T-helper 1 cell (primary cell): Measurements from ENCODE around the gene GPR15.

ENCODE experiments used
- DNase-seq, 5 donors: peaks; one replicate each; pipeline ENCODE4 v3.0.0-alpha.2; 2012 to 2020

GPR15 gene

GRCh38 chr3:98530676-98531075 lies 1.1 kb upstream of the GPR15 start:
- DNase-seq, result no peak

GRCh38 chr3:98532275-98532637 lies 478 bp downstream of the GPR15 start:
- DNase-seq, result peak in 1 of 5 donors; percentile 44

DNA sequence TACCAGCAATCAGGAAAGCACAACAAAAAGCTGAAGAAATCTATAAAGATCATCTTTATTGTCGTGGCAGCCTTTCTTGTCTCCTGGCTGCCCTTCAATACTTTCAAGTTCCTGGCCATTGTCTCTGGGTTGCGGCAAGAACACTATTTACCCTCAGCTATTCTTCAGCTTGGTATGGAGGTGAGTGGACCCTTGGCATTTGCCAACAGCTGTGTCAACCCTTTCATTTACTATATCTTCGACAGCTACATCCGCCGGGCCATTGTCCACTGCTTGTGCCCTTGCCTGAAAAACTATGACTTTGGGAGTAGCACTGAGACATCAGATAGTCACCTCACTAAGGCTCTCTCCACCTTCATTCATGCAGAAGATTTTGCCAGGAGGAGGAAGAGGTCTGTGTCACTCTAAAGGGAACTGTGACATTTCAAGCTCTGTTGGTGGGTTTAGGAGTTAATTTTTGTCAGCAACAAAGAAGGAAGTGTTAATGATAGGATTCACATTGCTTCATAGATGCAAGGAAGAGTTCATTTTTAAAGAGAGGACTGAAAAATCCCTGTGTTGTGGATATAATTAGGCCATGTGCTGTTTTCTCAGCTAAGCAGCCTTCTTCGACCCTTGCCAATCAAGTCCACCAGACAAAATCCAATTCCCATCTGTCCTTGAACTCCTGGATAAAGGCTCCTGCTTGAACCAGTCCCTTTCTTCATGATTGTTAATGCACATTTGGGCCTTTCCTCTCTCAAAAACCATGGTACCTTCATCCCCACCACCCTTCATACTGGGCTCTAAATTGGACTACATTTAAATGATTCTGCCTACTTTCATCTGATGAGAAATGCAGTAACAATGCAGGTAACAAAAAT lies 1.2 kb downstream of the GPR15 start:
- DNase-seq, result peak in 1 of 5 donors; percentile 40

DNA sequence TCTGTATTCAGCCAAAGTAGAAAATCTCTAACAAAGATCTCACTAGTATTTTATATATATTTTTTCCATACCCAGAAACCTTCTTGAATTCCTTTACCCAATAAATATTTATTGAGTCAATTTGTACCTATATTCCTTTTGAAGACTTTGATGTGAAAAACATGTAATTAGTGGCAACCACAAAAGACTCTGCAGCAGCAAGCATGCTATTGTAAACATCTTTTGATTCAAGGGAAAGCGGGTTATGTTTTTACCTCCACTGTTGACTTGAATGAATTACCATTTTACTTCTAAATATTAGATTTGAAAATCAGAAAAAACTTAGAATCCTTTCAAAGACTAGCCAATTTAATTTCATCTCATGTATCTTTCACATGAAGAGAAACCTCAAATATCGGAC lies 2.4 kb downstream of the GPR15 start:
- DNase-seq, result peak in 1 of 5 donors; percentile 38

GRCh38 chr3:98534734-98535133 lies 3.0 kb downstream of the GPR15 start:
- DNase-seq, result no peak

DNA sequence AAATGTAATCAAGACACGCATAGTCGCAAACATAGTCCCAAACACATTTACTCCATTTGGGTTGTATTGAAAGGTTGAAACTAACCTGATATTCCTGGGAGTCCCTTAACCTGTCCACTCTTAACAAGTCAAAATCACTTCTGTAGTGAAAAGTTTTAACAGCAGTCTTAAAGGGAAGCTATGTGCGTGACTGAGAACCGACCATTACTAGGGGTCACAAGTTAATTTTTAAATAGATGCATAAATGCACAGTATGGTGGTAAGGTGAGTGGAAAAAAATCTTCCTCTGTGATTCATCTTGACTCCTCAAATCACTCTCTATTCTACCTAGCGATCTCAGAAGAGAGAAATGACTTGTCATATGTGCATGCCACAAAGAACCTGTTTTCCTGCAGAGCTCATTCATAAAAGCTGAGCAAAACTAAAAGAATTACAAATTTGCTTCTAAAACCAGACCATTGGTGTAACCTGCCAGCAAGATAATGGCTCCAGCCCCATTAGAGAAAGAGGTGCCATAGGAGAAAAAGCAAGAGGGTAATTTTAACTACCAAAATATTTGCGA lies 4.8 kb downstream of the GPR15 start:
- peak in 1 of 5 donors; percentile 87 for DNase-seq

DNA sequence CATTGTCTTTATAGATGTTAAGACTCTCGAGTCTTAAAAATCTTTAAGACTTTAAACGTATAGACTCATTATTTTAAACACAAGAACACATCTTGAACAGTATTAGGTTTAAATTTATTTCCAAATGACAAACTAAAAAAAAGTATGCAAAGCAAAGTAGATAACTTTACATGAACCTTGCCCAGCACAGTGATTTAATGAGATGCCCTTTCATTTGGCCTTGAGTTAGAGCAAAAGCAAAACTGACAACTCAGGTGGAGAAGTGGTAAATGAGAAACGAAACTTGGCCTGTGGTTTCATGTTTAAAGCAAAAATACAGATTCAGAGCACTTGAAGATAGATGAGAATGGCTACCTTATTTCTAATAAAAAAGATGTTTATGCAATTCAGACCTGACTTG lies 8.6 kb downstream of the GPR15 start:
- DNase-seq, result peak in 1 of 5 donors; percentile 84

- DNase-seq, result peak in 1 of 5 donors; percentile 53
Observed at GRCh38 chr3:98541695-98542094, 9.9 kb downstream of the GPR15 start.

- no peak for DNase-seq
Observed at GRCh38 chr3:98542623-98543022, 10.8 kb downstream of the GPR15 start.

GRCh38 chr3:98545940-98546339 lies 14.2 kb downstream of the GPR15 start:
- peak in 1 of 5 donors; percentile 79 for DNase-seq

- no peak for DNase-seq
Observed at GRCh38 chr3:98548544-98548943, 16.8 kb downstream of the GPR15 start.

DNA sequence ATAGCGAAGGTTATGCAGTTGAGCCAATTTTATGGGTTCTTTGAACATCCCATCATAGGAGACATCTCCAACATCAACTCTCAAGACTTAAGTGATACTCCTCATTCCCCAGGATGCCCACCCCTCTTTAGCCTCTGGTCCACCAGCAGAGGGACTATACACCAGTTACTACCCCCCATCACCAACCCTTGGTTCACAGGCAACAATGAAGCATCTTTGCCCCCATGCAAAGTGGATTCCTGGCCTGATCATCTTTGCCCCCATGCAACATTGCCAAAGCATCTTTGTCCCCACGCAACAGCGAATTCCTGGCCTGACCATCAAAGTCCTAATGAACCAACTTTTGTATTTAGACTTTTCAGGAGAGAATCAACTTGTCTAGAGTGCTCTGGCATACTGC lies 19.1 kb downstream of the GPR15 start:
- DNase-seq, result no peak

DNA sequence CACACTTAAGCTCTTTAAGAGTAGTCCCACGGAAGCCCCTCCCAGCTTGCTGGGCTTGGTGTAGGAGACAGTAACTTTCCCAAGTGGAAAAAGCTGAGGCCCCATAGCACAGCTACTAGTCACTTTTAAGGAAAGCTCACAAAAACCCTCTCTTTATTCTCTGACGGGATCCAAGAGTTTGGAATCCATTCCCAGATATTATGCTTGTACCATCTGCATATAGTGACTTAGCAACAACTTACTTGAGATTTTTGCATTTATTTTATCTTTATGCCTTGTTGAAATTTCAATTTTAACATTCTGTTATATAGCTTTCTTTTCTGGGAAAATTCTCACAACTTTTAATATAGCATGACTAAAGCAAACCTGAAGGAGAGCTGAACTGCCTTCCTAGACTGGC lies 19.5 kb downstream of the GPR15 start:
- DNase-seq, result no peak

GRCh38 chr3:98551754-98552153 lies 20.0 kb downstream of the GPR15 start:
- DNase-seq, result peak in 1 of 5 donors; percentile 49

DNA sequence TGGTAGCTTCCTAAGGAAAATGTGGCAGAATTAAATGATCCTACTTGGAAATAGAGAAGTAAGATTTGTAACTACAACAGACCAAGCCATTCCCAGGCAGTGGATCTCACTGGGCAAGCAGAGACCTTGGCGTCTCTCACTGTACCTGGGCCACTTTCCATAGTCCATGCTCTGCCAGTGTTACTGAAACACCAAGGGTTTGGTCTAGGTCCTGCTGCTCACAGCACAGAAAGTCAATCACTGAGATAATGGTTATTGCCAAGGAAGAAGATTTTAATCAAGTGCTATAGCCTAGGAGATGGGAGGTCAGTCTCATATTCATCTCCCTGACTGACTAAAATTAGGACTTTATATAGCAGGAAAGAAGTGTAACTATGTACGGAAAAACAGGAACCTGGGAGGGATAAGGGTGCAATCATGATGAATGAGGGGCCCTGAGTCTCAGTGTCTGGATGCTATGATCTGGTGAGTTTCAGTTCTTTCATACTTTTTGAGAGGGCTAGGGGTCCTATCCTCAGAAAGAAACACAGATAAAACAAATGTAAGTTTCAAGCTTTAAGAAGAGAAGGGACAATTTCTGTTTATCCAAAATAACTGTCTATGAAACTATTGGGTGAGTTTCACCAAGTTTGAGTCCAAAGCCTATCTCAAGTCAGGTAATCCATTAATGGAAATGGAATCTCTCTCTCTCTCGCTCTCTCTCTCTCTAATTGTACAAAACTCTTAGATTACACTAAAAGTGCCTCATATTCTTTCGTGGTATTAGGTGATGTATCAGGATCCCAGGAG lies 20.6 kb downstream of the GPR15 start:
- DNase-seq, result no peak

DNA sequence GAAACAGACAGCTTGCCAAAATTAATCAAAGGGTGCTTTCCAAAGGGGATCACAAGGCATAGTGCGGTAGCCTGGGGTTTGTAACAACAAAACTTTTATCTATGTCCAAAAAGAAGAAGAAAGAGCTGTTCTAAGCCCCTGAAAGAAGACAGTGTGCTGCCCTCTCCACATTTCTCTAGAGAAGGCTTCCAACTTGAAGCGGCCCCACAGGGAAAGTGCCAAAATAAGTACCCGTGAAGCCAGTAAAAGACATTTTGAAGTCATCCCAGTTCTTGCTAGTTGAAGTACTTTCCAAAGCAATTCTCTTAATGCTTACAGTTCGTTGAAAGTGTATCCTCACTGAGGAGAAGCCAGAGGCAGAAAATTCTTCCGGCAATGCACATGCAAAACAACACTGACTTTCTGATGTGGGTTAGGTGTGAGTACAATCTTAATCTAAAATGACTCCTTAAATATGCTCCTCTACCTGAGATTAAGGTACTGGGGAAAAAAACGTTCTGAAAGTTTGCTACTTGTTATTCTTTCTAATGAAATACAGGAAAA lies 21.3 kb downstream of the GPR15 start:
- DNase-seq, result peak in 1 of 5 donors; percentile 49

DNA sequence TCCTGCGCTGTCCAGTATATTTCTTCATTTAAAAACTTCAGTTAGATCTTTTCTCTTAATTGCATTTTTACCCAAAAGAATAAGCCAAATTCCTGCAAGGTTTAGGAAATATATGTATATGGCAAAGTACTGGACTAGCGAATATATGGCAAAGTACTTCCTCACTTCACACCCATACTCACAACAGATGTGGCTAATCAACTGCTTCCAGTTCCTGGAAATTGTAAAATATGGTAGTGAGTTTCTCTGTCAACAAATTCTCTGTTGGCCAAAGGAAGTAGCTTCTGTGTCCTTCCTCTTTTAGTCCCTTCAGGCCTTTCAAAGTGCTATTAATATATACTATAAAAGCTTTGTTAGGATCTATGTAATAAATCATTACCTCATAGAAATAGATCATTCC lies 22.0 kb downstream of the GPR15 start:
- DNase-seq, result peak in 1 of 5 donors; percentile 70

DNA sequence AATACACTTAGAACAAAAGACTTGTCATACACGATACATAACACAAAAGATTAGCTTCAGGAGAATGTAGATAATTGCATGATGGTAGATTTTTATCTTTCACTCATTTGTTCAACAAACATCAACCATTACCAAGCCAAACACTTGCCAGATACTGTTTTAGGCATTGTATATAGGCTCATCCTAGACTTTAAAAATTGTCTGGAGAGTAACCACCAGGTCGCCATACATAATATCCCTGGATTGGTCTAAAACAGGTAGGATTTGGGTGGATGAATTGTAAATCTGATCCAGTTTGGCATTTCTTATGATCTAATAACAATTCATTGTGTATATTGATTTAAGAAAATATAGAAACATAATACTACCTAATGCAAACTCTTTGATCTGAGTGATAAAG lies 22.8 kb downstream of the GPR15 start:
- no peak for DNase-seq

DNA sequence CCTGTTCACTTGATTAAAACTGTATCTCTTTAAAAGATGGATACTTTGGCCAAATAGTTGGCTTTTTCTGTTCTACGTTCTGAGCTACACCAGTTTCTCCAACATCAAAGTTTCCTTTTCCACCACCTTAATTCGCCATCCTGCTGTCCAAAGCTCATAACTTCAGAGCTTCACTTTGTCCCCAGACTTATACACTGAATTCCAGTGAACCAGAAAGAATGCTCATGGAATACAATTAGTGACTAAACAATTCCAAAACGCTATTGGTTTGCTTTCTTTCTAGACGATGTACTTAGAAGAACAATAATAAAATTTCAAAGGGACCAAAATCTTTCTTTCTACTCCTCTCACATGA lies 23.2 kb downstream of the GPR15 start:
- peak in 1 of 5 donors; percentile 21 for DNase-seq

GRCh38 chr3:98556164-98557130 lies 24.7 kb downstream of the GPR15 start:
- peak in 2 of 5 donors; percentile 23 to 98 for DNase-seq

GRCh38 chr3:98557324-98558010 lies 25.7 kb downstream of the GPR15 start:
- DNase-seq, result peak in 1 of 5 donors; percentile 86
